Left ventricle myocardium superior (tissue), 1 donor: Measurements from ENCODE around the gene LRRC26. TPM values are rescaled to one million over a fixed set of nuclear protein-coding genes. Genes with fewer than 3 reads are reported as not detected.
"Not testable (repeated sequence)": the region's sequence is repeated elsewhere in the genome, so short reads cannot be mapped to it uniquely, and the experiment has no call there.

Experiments used
- ATAC-seq: fragments of 200-7000 bp; cut with Tn5 transposase; one replicate; pipeline ENCODE4 v1.9.1; 2020; ENCODE audit warnings: mild to moderate bottlenecking, moderate library complexity
- DNase-seq: peaks from one replicate; pipeline ENCODE4 v3.0.0-alpha.2; 2020
- intact Hi-C: fragments of 100-400 bp; cut with micrococcal nuclease; formaldehyde crosslinking; loops from one replicate; pipeline ENCODE4 v1.11.0; 2022
- total RNA-seq: library from RNA; stranded (reverse); fragmentation: NEBNext Ultra II Directional; extraction: Animal tissue kit (Norgen Biotek cat#: 25700); gene quantifications from one replicate; pipeline ENCODE4 v1.2.1, GENCODE V29; 2021
- donor health status: DM: no; HTN: yes; CAD: no; lungs with severe emphysema.

LRRC26 gene
- total RNA-seq, 1 donor from 2014 or later: not detected

GRCh38 chr9:137141976-137142936 is 27.6 kb downstream of the LRRC26 start:
- no peak for DNase-seq
- ATAC-seq: no peak
- intact Hi-C loops: no loop called here

GRCh38 chr9:137141050-137141810 is 28.6 kb downstream of the LRRC26 start:
- intact Hi-C loops: no loop called here
- ATAC-seq: no peak
- no peak for DNase-seq

GRCh38 chr9:137140151-137141012 is 29.5 kb downstream of the LRRC26 start:
- ATAC-seq (no peak), DNase-seq (no peak)
- intact Hi-C loops: no loop called here

GRCh38 chr9:137139468-137140150 is 30.2 kb downstream of the LRRC26 start:
- intact Hi-C loops: no loop called here
- ATAC-seq (no peak), DNase-seq (no peak)

- intact Hi-C loops: no loop called here
- DNase-seq: peak; percentile 68
- peak; percentile 86 for ATAC-seq
Measured at GRCh38 chr9:137138722-137139467, 31.0 kb downstream of the LRRC26 start, which contains the start of gene GRIN1. Gene GRIN1 (plus strand): TSS chr9:137139154. CDS start chr9:137139487, 333 bp downstream.

- ATAC-seq (no peak), DNase-seq (no peak)
- intact Hi-C loops: no loop called here
Measured at GRCh38 chr9:137138058-137138721, 31.7 kb downstream of the LRRC26 start.

GRCh38 chr9:137136881-137137607 is 32.8 kb downstream of the LRRC26 start:
- intact Hi-C loops: no loop called here
- no peak for DNase-seq
- ATAC-seq: no peak

GRCh38 chr9:137136261-137136880 is 33.5 kb downstream of the LRRC26 start:
- intact Hi-C loops: no loop called here
- DNase-seq (no peak), ATAC-seq (no peak)

GRCh38 chr9:137135154-137135553 is 34.7 kb downstream of the LRRC26 start:
- DNase-seq, ATAC-seq, intact Hi-C loops: not testable (repeated sequence)

- no peak for DNase-seq
- intact Hi-C loops: no loop called here
Measured at GRCh38 chr9:137134191-137134590, 35.7 kb downstream of the LRRC26 start.

GRCh38 chr9:137130176-137130755 is 39.6 kb downstream of the LRRC26 start:
- ATAC-seq: no peak
- intact Hi-C loops: no loop called here
- no peak for DNase-seq

More at GRCh38 chr9:137134191-137134590, 35.7 kb downstream of the LRRC26 start:
- ATAC-seq: no peak

- intact Hi-C loops: loop anchor here (10.0 kb wide), 1 partner anchor 105 kb away; the partner anchor contains the start of gene SLC34A3
- peak; percentile 95 for DNase-seq
- peak; percentile 99 for ATAC-seq
Measured at GRCh38 chr9:137129456-137130175, 40.2 kb downstream of the LRRC26 start.

- DNase-seq (peak; percentile 55), ATAC-seq (peak; percentile 42)
- intact Hi-C loops: loop anchor here (10.0 kb wide), 1 partner anchor 106 kb away; the partner anchor contains the start of gene SLC34A3
Measured at GRCh38 chr9:137128862-137129455, 40.9 kb downstream of the LRRC26 start.

- DNase-seq (no peak), ATAC-seq (no peak)
- intact Hi-C loops: loop anchor here (10.0 kb wide), 1 partner anchor 106 kb away; the partner anchor contains the start of gene SLC34A3
Measured at GRCh38 chr9:137128158-137128861, 41.5 kb downstream of the LRRC26 start.
